K562 (cell line): ENCODE data around the gene UBE2M. TPM values are rescaled to one million over a fixed set of nuclear protein-coding genes. Genes with fewer than 3 reads are reported as not detected.

Experiments used
- BRCA1 ChIP-seq, 2 experiments: fragments of 450-650 bp in 1 of 2; sonication (generic) in 1 of 2; formaldehyde crosslinking in 1 of 2; IDR thresholded peaks; 2 replicates each; pipeline versions ENCODE4 v1.5.0 to v1.6.1; 2017 to 2020; ENCODE audit warnings: mild to moderate bottlenecking in 1 of 2, missing genetic modification reagents in 1 of 2
- CBX8 ChIP-seq: fragments of 200-600 bp; sonication (generic); IDR thresholded peaks from 2 replicates; pipeline ENCODE4 v1.6.1; 2012; ENCODE audit warnings: borderline replicate concordance, mixed run types, low read depth, mild to moderate bottlenecking, moderate library complexity, mixed read lengths, low read length, control low read depth, inconsistent platforms; ENCODE audit not compliant: poor library complexity, severe bottlenecking; ENCODE audit errors: extremely low read depth
- CEBPB ChIP-seq: fragments of 450-650 bp; IDR thresholded peaks from 2 replicates; pipeline ENCODE4 v1.6.1; 2016; ENCODE audit warnings: missing genetic modification characterization, missing compliant biosample characterization
- CSDE1 ChIP-seq, 2 experiments: fragments of 450-650 bp; IDR thresholded peaks; 2 replicates each; pipeline ENCODE4 v1.6.1; 2016; ENCODE audit warnings: mild to moderate bottlenecking in 1 of 2
- ETS2 ChIP-seq: IDR thresholded peaks from 2 replicates; pipeline ENCODE4 v1.6.1; 2016; ENCODE audit warnings: borderline replicate concordance, missing genetic modification characterization, mild to moderate bottlenecking, moderate library complexity, missing compliant biosample characterization; ENCODE audit not compliant: poor library complexity, severe bottlenecking
- HDAC1 ChIP-seq, 2 experiments: fragments of 450-650 bp; IDR thresholded peaks; 2 replicates each; pipeline ENCODE4 v1.6.1; 2016 to 2017; ENCODE audit warnings: inconsistent platforms in 1 of 2, mild to moderate bottlenecking in 1 of 2, moderate library complexity in 1 of 2
- HLTF ChIP-seq: fragments of 450-650 bp; IDR thresholded peaks from 2 replicates; pipeline ENCODE4 v1.6.1; 2016
- PHF8 ChIP-seq: fragments of 200-600 bp; sonication (generic); IDR thresholded peaks from 2 replicates; pipeline ENCODE4 v1.6.1; 2012; ENCODE audit warnings: mixed run types, mild to moderate bottlenecking, inconsistent platforms, low read length, moderate library complexity, borderline replicate concordance
- POU5F1 ChIP-seq: fragments of 150-350 bp; IDR thresholded peaks from 2 replicates; pipeline ENCODE4 v1.6.1; 2014; ENCODE audit warnings: borderline replicate concordance, low read length, low read depth, mild to moderate bottlenecking; ENCODE audit not compliant: partially characterized antibody
- SRSF3 ChIP-seq: fragments of 200-400 bp; formaldehyde crosslinking; IDR thresholded peaks from 2 replicates; pipeline ENCODE4 v1.6.1; 2016; ENCODE audit warnings: mild to moderate bottlenecking, low read length, moderate library complexity; ENCODE audit not compliant: insufficient read depth
- THRAP3 ChIP-seq: fragments of 450-650 bp; IDR thresholded peaks from 2 replicates; pipeline ENCODE4 v1.6.1; 2016; ENCODE audit warnings: mild to moderate bottlenecking, inconsistent platforms, borderline replicate concordance
- TRIM25 ChIP-seq: fragments of 450-650 bp; IDR thresholded peaks from 2 replicates; pipeline ENCODE4 v1.7.0; 2016; ENCODE audit warnings: borderline replicate concordance
- ZBED1 ChIP-seq: IDR thresholded peaks from 2 replicates; pipeline ENCODE4 v1.6.1; 2014
- ZNF143 ChIP-seq: sonication (generic); formaldehyde crosslinking; IDR thresholded peaks from 2 replicates; pipeline ENCODE4 v1.9.0; 2022; ENCODE audit warnings: mild to moderate bottlenecking, missing genetic modification reagents
- ZNF764 ChIP-seq: fragments of 250-450 bp; sonication (Bioruptor Pico); IDR thresholded peaks from 2 replicates; pipeline ENCODE4 v1.4.0; 2020; ENCODE audit warnings: low read depth, mild to moderate bottlenecking, moderate library complexity
- polyA plus RNA-seq, 8 experiments: library from polyadenylated mRNA; depleted of rRNA in 4 of 8; stranded (reverse) in 5 of 8; unstranded in 3 of 8; fragments of >200 nt; fragmentation: Nextera tagmentation in 2 of 8; fragmentation: Illumina TruSeq in 1 of 8; extraction: Ambion mirVana in 2 of 8; extraction: Trizol in 1 of 8; gene quantifications; 2 replicates each; pipeline versions ENCODE4 v1.2.1 to v1.2.3, GENCODE V29; 2011 to 2014; ENCODE audit warnings: inconsistent platforms in 1 of 8, missing spikeins in 1 of 8
- total RNA-seq, 7 experiments: library from RNA; depleted of rRNA in 6 of 7; stranded (reverse); fragments of >200 nt in 6 of 7; fragmentation: Illumina TruSeq in 2 of 7; extraction: Trizol in 2 of 7; gene quantifications; 2 replicates each; pipeline versions ENCODE4 v1.2.1 to v1.2.3, GENCODE V29; 2011 to 2021; ENCODE audit warnings: low replicate concordance in 1 of 7
- TF ChIP-seq, protein P1 (sequence below): fragments of 450-650 bp; IDR thresholded peaks from 2 replicates; pipeline ENCODE4 v1.6.1; 2017; ENCODE audit warnings: mild to moderate bottlenecking, moderate library complexity
- TF ChIP-seq, protein P2 (sequence below): fragments of 200-800 bp; sonication (Bioruptor generic); IDR thresholded peaks from 2 replicates; pipeline ENCODE4 v1.6.1; 2016; ENCODE audit warnings: missing genetic modification characterization, missing compliant biosample characterization

Gene UBE2M
- total and polyA plus RNA-seq, 9 of the 15 experiments (the other 6 are each of a cell fraction or from before 2014, with no cell fraction given): 0.92 to 163 (median 85.7) TPM

GRCh38 chr19:58543826-58544590 is 14.4 kb downstream of the UBE2M start, which contains the start of gene TRIM28 (continued):
- TF ChIP-seq PHF8: peak; percentile 64
- no peak for TF ChIP-seq SRSF3
- no peak for TF ChIP-seq BRCA1 (IDR thresholded peaks at IDR 0.05)
- no peak for TF ChIP-seq BRCA1 (CRISPR knock-in tag; IDR thresholded peaks at IDR 0.05)
- no peak for TF ChIP-seq POU5F1
- no peak for TF ChIP-seq CBX8
- no peak for TF ChIP-seq ETS2 (tag)
- TF ChIP-seq CSDE1 (IDR thresholded peaks at IDR 0.05): no peak
- TF ChIP-seq ZNF143: no peak
- TF ChIP-seq THRAP3: no peak
- peak; percentile 37; the same call in 1 of the 2 replicates for TF ChIP-seq ZBED1
- TF ChIP-seq, protein P1, sequence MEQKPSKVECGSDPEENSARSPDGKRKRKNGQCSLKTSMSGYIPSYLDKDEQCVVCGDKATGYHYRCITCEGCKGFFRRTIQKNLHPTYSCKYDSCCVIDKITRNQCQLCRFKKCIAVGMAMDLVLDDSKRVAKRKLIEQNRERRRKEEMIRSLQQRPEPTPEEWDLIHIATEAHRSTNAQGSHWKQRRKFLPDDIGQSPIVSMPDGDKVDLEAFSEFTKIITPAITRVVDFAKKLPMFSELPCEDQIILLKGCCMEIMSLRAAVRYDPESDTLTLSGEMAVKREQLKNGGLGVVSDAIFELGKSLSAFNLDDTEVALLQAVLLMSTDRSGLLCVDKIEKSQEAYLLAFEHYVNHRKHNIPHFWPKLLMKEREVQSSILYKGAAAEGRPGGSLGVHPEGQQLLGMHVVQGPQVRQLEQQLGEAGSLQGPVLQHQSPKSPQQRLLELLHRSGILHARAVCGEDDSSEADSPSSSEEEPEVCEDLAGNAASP: no peak
- TF ChIP-seq HLTF: no peak
- TF ChIP-seq ZNF764: no peak
- TF ChIP-seq, protein P2, sequence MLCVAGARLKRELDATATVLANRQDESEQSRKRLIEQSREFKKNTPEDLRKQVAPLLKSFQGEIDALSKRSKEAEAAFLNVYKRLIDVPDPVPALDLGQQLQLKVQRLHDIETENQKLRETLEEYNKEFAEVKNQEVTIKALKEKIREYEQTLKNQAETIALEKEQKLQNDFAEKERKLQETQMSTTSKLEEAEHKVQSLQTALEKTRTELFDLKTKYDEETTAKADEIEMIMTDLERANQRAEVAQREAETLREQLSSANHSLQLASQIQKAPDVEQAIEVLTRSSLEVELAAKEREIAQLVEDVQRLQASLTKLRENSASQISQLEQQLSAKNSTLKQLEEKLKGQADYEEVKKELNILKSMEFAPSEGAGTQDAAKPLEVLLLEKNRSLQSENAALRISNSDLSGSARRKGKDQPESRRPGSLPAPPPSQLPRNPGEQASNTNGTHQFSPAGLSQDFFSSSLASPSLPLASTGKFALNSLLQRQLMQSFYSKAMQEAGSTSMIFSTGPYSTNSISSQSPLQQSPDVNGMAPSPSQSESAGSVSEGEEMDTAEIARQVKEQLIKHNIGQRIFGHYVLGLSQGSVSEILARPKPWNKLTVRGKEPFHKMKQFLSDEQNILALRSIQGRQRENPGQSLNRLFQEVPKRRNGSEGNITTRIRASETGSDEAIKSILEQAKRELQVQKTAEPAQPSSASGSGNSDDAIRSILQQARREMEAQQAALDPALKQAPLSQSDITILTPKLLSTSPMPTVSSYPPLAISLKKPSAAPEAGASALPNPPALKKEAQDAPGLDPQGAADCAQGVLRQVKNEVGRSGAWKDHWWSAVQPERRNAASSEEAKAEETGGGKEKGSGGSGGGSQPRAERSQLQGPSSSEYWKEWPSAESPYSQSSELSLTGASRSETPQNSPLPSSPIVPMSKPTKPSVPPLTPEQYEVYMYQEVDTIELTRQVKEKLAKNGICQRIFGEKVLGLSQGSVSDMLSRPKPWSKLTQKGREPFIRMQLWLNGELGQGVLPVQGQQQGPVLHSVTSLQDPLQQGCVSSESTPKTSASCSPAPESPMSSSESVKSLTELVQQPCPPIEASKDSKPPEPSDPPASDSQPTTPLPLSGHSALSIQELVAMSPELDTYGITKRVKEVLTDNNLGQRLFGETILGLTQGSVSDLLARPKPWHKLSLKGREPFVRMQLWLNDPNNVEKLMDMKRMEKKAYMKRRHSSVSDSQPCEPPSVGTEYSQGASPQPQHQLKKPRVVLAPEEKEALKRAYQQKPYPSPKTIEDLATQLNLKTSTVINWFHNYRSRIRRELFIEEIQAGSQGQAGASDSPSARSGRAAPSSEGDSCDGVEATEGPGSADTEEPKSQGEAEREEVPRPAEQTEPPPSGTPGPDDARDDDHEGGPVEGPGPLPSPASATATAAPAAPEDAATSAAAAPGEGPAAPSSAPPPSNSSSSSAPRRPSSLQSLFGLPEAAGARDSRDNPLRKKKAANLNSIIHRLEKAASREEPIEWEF (CRISPR knock-in tag): no peak
- no peak for TF ChIP-seq CEBPB
- TF ChIP-seq HDAC1 (IDR thresholded peaks at IDR 0.05): peak in 1 of 2 experiments; percentile 61; a peak in 1 of 4 replicates
- no peak for TF ChIP-seq TRIM25
